Trophoblast cell (in vitro differentiated cells and primary cell): ENCODE data around the gene ZNF20. TPM values are rescaled to one million over a fixed set of nuclear protein-coding genes. Genes with fewer than 3 reads are reported as not detected.

Source experiments
- DNase-seq, 2 donors: peaks; one replicate each; pipeline ENCODE4 v3.0.0-alpha.2; 2016
- H2AFZ ChIP-seq: 2 replicates; pipeline ENCODE4 v1.6.1; 2013; ENCODE audit warnings: low read length, moderate library complexity, mild to moderate bottlenecking; ENCODE audit not compliant: insufficient read depth, poor library complexity
- H2AK5ac ChIP-seq: 2 replicates; pipeline ENCODE4 v1.6.1; 2013; ENCODE audit warnings: mild to moderate bottlenecking, low read length
- H2BK120ac ChIP-seq: 2 replicates; pipeline ENCODE4 v1.6.1; 2013; ENCODE audit warnings: low read length, mild to moderate bottlenecking, moderate library complexity; ENCODE audit not compliant: insufficient read depth, poor library complexity
- H2BK12ac ChIP-seq: 2 replicates; pipeline ENCODE4 v1.6.1; 2013; ENCODE audit warnings: mild to moderate bottlenecking, low read length, moderate library complexity
- H2BK5ac ChIP-seq: 2 replicates; pipeline ENCODE4 v1.6.1; 2013; ENCODE audit warnings: low read length, low read depth, moderate library complexity, mild to moderate bottlenecking; ENCODE audit not compliant: poor library complexity
- H3K14ac ChIP-seq: 2 replicates; pipeline ENCODE4 v1.6.1; 2013; ENCODE audit warnings: mild to moderate bottlenecking, low read length
- H3K18ac ChIP-seq: 2 replicates; pipeline ENCODE4 v1.6.1; 2013; ENCODE audit warnings: mild to moderate bottlenecking, low read length
- H3K23ac ChIP-seq: 2 replicates; pipeline ENCODE4 v1.6.1; 2013; ENCODE audit warnings: low read length
- H3K27ac ChIP-seq: 2 replicates; pipeline ENCODE4 v1.5.1; 2013; ENCODE audit warnings: low read depth, mild to moderate bottlenecking, inconsistent platforms, low read length, moderate library complexity
- H3K27me3 ChIP-seq: 2 replicates; pipeline ENCODE4 v1.6.1; 2013; ENCODE audit warnings: inconsistent platforms, mild to moderate bottlenecking, low read length, moderate library complexity; ENCODE audit not compliant: insufficient read depth
- H3K36me3 ChIP-seq, 2 experiments: 1 replicate in 1 of 2; 2 replicates in 1 of 2; pipeline ENCODE4 v1.6.1; 2013; ENCODE audit warnings: low read length in 2 of 2, mild to moderate bottlenecking in 2 of 2, moderate library complexity in 1 of 2; ENCODE audit not compliant: insufficient read depth in 2 of 2, control insufficient read depth in 1 of 2
- H3K4ac ChIP-seq: 2 replicates; pipeline ENCODE4 v1.6.1; 2013; ENCODE audit warnings: low read depth, mild to moderate bottlenecking, low read length, moderate library complexity
- H3K4me1 ChIP-seq, 2 experiments: 1 replicate in 1 of 2; 2 replicates in 1 of 2; pipeline ENCODE4 v1.6.1; 2013; ENCODE audit warnings: low read length in 2 of 2, mild to moderate bottlenecking in 2 of 2, moderate library complexity in 1 of 2; ENCODE audit not compliant: insufficient read depth in 2 of 2, control insufficient read depth in 1 of 2
- H3K4me2 ChIP-seq: 2 replicates; pipeline ENCODE4 v1.6.1; 2013; ENCODE audit warnings: inconsistent platforms, mild to moderate bottlenecking, low read length, moderate library complexity
- H3K4me3 ChIP-seq: 2 replicates; pipeline ENCODE4 v1.5.1; 2013; ENCODE audit warnings: mild to moderate bottlenecking, low read depth, low read length, inconsistent platforms
- H3K79me1 ChIP-seq: one replicate; pipeline ENCODE4 v1.6.1; 2013; ENCODE audit warnings: low read length
- H3K79me2 ChIP-seq: 2 replicates; pipeline ENCODE4 v1.6.1; 2013; ENCODE audit warnings: low read length, mild to moderate bottlenecking; ENCODE audit not compliant: control insufficient read depth, insufficient read depth, poor library complexity
- H3K9ac ChIP-seq: 2 replicates; pipeline ENCODE4 v1.6.1; 2013; ENCODE audit warnings: mild to moderate bottlenecking, low read length
- H3K9me3 ChIP-seq: 2 replicates; pipeline ENCODE4 v1.6.1; 2013; ENCODE audit warnings: low read depth, mild to moderate bottlenecking, control low read depth, inconsistent platforms, low read length; ENCODE audit not compliant: insufficient read depth
- H4K12ac ChIP-seq: 2 replicates; pipeline ENCODE4 v1.6.1; 2013; ENCODE audit warnings: low read depth, mild to moderate bottlenecking, low read length, moderate library complexity
- H4K8ac ChIP-seq: 2 replicates; pipeline ENCODE4 v1.6.1; 2013; ENCODE audit warnings: low read depth, mild to moderate bottlenecking, low read length, moderate library complexity
- H4K91ac ChIP-seq: one replicate; pipeline ENCODE4 v1.6.1; 2013; ENCODE audit warnings: low read depth, mild to moderate bottlenecking, low read length, moderate library complexity
- WGBS: extraction: QIAGEN DNeasy Blood & Tissue Kit; methylation state at CpG from one replicate; pipeline ENCODE4 v1.1.7; 2013; ENCODE audit warnings: missing lambda C conversion rate; ENCODE audit not compliant: insufficient read length, insufficient coverage; ENCODE audit errors: extremely low coverage; 5-methylcytosine and 5-hydroxymethylcytosine counted together
- polyA plus RNA-seq: library from polyadenylated mRNA; stranded (reverse); fragments of 200-250 nt; gene quantifications from 2 replicates; pipeline ENCODE4 v1.2.3, GENCODE V29; 2013

Gene ZNF20
- 4.3 and 4.7 TPM in 2 replicates for polyA plus RNA-seq

DNA sequence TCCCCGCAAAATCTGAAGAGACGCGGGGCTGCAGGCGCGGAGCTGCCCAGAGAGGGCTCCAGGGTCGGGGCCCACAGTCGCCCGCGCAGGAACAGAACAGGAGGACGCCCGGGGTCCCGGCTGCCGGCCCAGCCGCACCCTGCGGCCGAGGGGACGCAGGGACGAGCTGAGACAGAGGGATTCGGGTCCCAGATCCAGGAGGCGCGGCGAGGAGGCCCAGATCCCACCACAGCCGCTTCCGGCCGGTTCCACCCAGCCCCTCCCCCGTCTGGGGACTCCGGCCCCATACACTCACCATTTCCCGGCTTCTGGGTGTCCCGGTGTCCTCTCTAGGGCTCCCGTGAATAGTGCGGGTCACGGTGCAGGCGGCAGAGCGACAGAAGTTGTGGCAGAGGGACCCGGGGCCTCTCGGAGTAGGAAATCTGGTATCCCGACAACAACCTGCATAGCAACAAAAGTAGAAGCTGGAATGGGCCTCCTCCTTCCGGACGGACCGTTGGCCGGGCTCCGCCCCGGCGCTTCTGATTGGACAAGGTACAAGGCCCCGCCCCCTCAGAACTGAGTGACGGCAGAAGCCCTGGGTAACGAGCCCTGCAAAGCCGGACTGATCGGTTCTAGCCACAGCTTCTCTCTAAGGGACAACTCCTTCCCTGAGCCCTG is at the start of gene ZNF20:
Gene ZNF20, minus strand, starts transcription at position 466 of the 660 bp plus-strand sequence. Its CDS starts 168 bp downstream, at position 298.
- H3K14ac ChIP-seq = peak within 1 kb of the TSS; percentile 77
- no peak within 1 kb of the TSS for H2AK5ac ChIP-seq
- H3K27ac ChIP-seq = peak within 1 kb of the TSS; percentile 66
- peaks cover 19 to 21% of the 10 kb centered on the region in 2 experiments for H3K36me3 ChIP-seq
- H2BK5ac ChIP-seq = peak within 1 kb of the TSS; percentile 79
- peak within 1 kb of the TSS; percentile 70 for H4K12ac ChIP-seq
- H3K18ac ChIP-seq = peak within 1 kb of the TSS; percentile 81
- peaks cover 6 to 7% of the 10 kb centered on the region in 2 experiments for H3K4me1 ChIP-seq
- no peak within 1 kb of the TSS for H3K23ac ChIP-seq
- H3K9me3 ChIP-seq = no peaks in the 10 kb centered on the region
- H3K4ac ChIP-seq = peak within 1 kb of the TSS; percentile 80
- no peak within 1 kb of the TSS for H2BK12ac ChIP-seq
- H2BK120ac ChIP-seq = peak within 1 kb of the TSS; percentile 75
- peak; percentile 98 to 99 for DNase-seq
- no peaks in the 10 kb centered on the region for H3K27me3 ChIP-seq
- H4K8ac ChIP-seq = peak within 1 kb of the TSS; percentile 92
- peak within 1 kb of the TSS; percentile 11 for H3K9ac ChIP-seq
- H3K79me1 ChIP-seq = peaks cover 5% of the 10 kb centered on the region
- WGBS = no CpG with 5 or more reads among the region's 49 CpGs
- peak within 1 kb of the TSS; percentile 73 for H4K91ac ChIP-seq
- H2AFZ ChIP-seq = peak within 1 kb of the TSS; percentile 99
- H3K4me2 ChIP-seq = peak within 1 kb of the TSS; percentile 78
- peak within 1 kb of the TSS; percentile 87 for H3K4me3 ChIP-seq
- H3K79me2 ChIP-seq = peaks cover 7% of the 10 kb centered on the region

DNA sequence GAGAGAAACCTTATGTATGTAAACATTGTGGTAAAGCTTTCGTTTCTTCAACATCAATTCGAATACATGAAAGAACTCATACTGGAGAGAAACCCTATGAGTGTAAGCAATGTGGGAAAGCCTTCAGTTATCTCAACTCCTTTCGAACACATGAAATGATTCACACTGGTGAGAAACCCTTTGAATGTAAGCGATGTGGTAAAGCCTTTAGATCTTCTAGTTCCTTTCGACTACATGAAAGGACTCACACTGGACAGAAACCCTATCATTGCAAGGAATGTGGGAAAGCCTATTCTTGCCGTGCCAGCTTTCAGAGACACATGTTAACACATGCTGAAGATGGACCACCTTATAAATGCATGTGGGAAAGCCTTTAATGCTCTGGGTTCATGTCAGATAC is 47.5 kb upstream of the ZNF20 start:
- Histone ChIP-seq H2AK5ac (no peak overlapping the region), H3K79me2 (no peaks in the 10 kb centered on the region), H2BK12ac (no peak overlapping the region), H3K4me3 (no peak overlapping the region), H4K12ac (no peak overlapping the region), H3K4me2 (no peak overlapping the region), H4K8ac (no peak overlapping the region), H3K79me1 (no peaks in the 10 kb centered on the region), H2AFZ (no peak overlapping the region), H3K14ac (no peak overlapping the region), H2BK5ac (no peak overlapping the region), H2BK120ac (no peak overlapping the region), H3K36me3 (peaks cover 17 to 45% of the 10 kb centered on the region in 2 experiments), H3K23ac (no peak overlapping the region), H3K4ac (no peak overlapping the region), H3K18ac (no peak overlapping the region), H4K91ac (no peak overlapping the region), H3K9me3 (peaks cover 17% of the 10 kb centered on the region), H3K27ac (no peak overlapping the region), H3K4me1 (no peaks in the 10 kb centered on the region), H3K9ac (no peak overlapping the region), H3K27me3 (no peaks in the 10 kb centered on the region)
- DNase-seq = no peak
- WGBS = no CpG with 5 or more reads among the region's 6 CpGs

DNA sequence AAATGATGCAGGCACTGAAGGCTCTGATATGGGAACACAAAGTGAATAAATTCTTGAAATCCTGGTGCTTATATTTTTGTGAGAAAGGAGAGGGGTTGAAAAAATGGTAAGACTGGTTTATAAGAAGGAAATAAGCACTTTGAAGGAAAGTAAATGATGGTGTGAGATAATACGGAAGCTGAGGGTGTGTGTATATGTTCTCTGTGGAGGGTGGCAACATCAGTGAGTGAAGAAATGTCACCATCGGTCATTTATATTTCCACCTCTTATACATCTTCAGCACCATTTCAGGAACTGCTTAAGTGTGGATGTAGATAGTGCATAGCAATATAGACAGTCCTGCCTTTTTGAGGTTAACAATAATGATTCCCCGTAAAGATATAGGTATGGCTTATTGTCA is 40.2 kb upstream of the ZNF20 start:
- Histone ChIP-seq H3K14ac (no peak overlapping the region), H3K4ac (no peak overlapping the region), H3K18ac (no peak overlapping the region), H3K79me1 (no peaks in the 10 kb centered on the region), H2BK5ac (no peak overlapping the region), H3K9ac (no peak overlapping the region), H3K23ac (no peak overlapping the region), H4K91ac (no peak overlapping the region), H3K9me3 (peaks cover 17% of the 10 kb centered on the region), H3K27me3 (no peaks in the 10 kb centered on the region), H3K36me3 (peaks cover 4 to 6% of the 10 kb centered on the region in 2 experiments), H3K4me1 (no peaks in the 10 kb centered on the region), H3K4me2 (no peak overlapping the region), H3K27ac (no peak overlapping the region), H2AFZ (no peak overlapping the region), H3K79me2 (no peaks in the 10 kb centered on the region), H2AK5ac (no peak overlapping the region), H4K8ac (no peak overlapping the region), H2BK120ac (no peak overlapping the region), H3K4me3 (no peak overlapping the region), H4K12ac (no peak overlapping the region), H2BK12ac (no peak overlapping the region)
- DNase-seq = no peak
- WGBS = no CpG with 5 or more reads among the region's 3 CpGs

DNA sequence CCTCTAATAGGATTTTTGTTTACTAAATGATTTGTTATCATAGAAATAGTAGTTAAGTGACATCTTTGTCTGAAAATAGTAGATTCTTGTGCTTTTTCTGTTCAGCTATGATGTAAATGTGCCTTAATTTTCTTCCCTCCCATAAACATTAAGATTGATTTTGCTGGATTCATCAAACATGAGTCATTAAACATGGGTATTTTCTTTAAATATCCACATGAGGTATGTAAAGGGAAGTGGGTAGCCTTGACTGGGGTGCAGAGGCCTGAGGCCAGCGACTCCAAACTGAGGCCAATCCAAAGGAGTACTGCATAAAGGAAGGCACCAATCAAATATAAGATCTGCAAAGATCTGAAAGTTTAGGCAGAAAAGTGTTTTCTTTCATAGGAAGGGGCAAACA is 26.5 kb upstream of the ZNF20 start:
- Histone ChIP-seq H3K4ac (no peak overlapping the region), H3K23ac (no peak overlapping the region), H3K9ac (no peak overlapping the region), H3K9me3 (no peaks in the 10 kb centered on the region), H3K4me1 (peaks cover 5 to 8% of the 10 kb centered on the region in 2 experiments), H2BK120ac (no peak overlapping the region), H2AK5ac (no peak overlapping the region), H2BK12ac (no peak overlapping the region), H4K8ac (no peak overlapping the region), H3K14ac (no peak overlapping the region), H3K79me2 (peaks cover 9% of the 10 kb centered on the region), H3K36me3 (peaks cover 5 to 11% of the 10 kb centered on the region in 2 experiments), H3K27me3 (no peaks in the 10 kb centered on the region), H4K91ac (no peak overlapping the region), H3K79me1 (peaks cover 6% of the 10 kb centered on the region), H4K12ac (no peak overlapping the region), H3K4me3 (no peak overlapping the region), H2BK5ac (no peak overlapping the region), H3K18ac (no peak overlapping the region), H3K4me2 (no peak overlapping the region), H2AFZ (no peak overlapping the region), H3K27ac (no peak overlapping the region)
- WGBS = no CpG with 5 or more reads among the region's 1 CpG
- DNase-seq = no peak
